ENCODE data around the gene ERCC6.

Gene ERCC6

DNA sequence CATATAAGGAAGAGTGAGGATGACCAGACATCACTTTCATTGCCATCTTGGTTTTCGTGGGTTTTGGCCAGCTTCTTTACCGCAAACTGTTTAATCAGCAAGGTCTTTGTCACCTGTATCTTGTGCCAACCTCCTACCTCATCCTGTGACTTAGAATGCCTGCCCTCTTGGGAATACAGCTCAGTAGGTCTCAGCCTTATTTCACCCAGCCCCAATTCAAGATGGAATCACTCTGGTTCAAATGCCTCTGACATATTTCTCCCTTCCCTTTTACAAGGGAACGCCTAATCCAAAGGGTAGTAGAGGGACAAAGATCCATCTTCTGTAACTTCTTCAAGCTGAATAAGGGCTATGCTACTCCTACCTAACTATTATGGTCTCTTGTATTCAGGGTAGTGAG lies 4.7 kb upstream of the ERCC6 start:
- no peak for DNase-seq

DNA sequence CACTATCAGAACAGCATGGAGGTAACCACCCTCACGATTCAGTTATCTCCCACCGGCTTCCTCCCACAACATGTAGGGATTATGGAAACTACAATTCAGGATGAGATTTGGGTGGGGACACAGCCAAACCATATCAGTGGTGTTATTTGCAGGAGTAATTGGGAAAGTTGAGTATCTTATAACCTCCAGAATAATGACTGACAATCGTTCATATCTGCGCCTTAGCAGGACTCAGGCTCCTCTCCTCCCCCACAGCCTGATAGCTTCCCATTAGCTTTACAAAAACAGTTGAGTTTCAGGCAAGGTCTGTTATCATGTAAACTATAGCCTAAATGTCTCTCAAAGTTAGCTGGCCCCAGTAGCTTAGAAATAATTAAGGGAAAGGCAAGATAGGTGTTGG lies 3.4 kb upstream of the ERCC6 start:
- no peak for DNase-seq

DNA sequence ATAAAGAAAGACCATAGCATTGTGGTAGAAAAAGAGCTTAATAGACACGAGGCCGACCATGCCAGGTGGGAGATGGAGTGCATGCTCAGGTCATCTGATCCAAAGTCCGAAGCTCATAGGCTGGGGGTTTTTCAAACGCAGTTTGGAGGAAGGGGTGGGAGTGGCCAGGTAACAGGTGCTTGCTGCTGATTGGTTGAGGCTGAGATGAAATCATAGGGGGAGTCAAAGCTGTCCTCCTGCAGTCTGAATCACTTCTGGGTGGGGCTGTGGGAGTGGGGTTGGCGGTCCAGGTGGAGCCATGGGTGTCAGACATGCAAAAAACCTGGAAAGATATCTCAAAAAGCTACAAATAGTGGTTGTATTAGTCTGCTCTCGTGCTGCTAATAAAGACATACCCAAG lies 2.8 kb upstream of the ERCC6 start:
- DNase-seq, result no peak

DNA sequence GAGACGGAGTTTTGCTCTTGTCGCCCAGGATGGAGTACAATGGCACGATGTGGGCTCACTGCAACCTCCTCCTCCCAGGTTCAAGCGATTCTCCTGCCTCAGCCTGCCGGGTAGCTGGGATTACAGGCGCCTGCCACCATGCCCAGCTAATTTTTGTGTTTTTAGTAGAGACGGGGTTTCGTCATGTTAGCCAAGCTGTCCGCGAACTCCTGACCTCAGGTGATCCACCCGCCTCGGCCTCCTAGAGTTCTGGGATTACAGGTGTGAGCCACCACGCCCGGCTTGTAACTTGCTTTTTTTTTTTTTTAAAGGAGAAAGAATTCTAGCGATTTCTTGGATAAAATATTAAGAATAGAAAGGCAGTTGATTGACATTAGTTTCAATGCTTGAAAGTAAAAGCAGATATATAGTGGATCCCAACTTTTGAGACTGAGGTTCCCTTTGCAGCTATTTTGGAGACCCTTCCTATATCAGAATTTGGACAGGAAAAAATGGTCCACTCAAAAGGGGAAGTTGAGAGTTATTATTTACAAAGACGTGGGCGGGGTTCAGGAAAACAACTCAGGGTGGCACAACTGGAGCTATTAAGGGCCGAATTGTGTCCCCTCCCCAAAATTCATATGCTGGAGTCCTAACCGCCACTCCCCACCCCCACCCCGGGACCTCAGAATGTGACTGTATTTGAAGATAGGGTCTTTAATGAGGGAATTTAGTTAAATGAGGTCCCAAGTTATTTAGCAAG lies 1.3 kb upstream of the ERCC6 start:
- no peak for DNase-seq

DNA sequence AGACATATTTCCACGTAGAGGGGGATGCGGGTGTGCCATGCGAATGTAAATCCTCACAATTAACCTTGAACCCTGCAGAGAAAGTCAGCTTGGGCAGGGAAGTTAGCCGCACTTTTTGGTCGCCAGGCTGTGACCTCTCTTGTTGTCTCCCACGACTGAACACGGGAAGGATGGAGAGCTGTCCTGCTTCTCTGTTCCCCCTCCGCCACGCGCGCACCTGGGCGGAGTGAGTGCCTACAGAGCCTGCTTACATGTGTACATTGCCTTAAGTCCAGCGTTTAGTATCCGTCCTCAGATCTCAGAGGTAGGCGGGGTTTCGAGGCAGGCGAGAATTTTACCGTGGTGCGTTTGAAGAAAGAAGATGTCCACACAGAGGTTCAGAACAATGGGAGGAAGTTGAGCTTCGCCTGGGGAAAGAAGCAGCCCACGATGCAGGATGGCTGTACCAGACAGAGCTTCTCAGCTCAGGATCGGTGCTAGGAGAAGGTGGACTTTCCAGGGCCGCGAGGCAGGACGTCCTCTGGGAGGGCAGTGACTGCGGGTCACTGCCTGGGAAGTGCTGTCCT lies 482 bp upstream of the ERCC6 start:
- DNase-seq, result peak; percentile 7

DNA sequence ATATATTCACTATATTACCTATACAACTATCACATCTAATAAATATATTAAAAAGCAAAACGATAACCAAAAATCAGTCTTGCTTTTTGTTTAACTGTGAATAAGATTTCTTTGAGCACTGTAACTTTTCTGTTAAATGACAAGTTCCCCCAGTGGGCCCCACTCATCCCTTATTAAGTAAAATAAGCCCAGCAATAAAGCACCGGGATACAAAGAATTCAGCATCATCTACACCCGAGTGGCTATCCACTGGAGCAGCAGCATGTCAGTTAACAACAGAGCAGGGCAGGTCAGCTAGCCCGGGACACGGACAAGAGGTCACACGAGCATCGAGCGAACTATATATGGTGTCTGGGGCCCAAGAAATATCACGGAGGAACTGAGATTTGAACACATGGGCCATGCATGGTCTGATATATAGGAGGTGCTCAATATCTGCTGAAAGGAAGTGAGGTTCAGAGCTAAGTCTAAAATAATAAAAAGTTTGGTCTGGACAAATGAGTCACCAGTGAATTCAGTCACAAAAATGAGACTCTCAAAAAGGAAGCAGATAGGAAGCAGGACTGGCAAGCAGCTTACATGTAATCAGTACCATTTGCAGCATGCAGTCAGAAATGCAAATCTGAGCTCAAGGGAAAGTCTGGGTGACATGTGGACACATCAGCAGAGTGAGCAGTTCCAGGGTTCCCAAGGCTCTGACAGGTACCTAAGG lies 4.1 kb downstream of the ERCC6 start:
- no peak for DNase-seq

DNA sequence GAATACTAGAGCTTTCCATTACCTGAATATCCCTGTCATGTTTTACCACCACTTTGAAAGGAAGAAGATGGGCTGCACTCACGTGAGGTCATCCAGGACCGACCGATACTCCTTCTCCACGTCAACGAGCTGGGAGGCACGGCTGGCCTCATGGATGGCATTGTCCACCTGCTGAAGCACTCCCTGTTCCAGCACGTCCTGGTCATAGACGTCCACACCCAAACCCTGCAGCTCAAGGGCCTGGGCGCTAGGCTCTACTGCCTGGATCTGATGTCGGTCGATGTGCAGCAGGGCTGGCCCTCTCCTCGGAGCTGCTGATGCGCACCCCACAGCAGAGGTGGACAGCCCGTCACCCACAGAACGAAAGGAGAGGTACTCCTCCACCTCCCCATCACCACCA lies 6.5 kb downstream of the ERCC6 start:
- no peak for DNase-seq

DNA sequence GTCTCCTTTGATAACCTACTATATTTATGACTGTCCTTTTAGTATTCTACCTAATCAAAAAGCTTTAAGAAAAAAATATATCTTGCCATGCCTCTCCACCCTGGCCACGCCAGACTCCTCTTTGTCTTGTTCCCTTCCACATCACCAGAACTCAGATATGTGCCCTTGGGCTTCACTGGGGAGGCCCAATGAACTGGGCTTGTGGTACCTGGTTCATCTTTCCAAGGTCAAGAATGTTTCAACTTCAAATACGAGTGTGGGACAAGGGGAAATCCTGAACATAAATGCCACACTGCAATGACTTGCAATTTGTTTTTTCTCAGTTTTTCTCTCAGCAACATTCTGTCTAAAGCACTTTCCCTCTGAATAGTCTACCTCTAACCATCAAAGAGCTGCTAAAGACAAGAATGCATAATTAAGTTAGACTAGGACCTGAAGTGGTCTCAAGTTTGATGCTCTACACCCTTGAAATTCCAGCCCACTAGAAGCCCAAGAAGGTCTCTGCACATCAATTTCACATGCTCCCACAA lies 9.9 kb downstream of the ERCC6 start:
- no peak for DNase-seq

DNA sequence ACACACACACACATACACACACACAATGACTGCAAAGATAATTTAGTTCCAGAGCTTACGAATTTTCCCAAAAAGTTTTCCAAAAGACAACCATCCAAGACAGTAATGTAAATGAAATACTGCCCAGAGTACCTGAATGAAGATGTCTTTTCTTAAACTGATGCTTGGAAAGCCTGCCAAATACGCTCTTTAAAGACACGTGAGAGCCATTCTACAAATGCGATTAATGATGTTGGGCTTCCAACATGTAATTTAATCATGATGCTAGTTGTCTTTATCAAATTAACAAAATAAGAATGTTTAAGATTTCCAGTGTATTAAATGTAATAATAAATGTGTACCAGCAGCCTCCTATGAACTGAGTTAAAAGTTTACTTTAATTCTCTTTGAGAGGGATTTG lies 11.1 kb downstream of the ERCC6 start:
- no peak for DNase-seq

DNA sequence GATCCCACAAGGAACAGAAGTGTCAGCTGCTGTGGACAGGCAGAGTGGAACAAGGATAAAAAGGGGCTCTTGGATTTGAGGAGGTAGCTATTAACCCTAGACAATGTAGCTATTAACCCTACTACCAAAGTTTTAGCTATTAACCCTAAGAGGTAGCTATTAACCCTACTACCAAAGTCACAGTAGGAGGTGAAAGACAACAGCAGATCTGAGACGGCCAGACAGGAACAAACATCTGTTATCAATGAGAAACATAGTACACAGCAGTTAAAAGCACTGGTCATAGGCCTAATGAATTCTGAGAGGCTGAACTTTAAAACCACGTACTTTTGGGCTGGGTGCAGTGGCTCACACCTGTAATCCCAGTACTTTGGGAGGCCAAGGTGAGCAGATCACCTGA lies 11.9 kb downstream of the ERCC6 start:
- DNase-seq, result no peak

DNA sequence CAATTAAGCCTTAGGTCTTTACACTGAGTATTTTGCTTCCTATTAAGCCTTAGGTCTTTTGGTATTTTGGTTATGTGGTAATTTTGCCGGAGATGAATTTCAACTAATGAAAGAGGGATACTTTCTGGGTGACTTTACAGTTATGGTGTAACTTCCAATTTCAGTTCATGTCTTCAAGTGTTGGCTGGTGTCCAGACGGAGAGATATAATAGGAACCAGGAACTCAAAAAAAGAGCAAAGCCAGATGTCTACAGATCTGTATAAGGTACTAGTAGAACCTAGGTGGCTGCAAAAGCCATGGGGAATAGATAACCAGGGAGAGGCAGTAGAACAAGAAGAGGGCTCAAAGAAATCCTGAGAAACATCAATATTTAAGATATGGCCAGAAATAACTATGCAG lies 12.3 kb downstream of the ERCC6 start:
- no peak for DNase-seq

DNA sequence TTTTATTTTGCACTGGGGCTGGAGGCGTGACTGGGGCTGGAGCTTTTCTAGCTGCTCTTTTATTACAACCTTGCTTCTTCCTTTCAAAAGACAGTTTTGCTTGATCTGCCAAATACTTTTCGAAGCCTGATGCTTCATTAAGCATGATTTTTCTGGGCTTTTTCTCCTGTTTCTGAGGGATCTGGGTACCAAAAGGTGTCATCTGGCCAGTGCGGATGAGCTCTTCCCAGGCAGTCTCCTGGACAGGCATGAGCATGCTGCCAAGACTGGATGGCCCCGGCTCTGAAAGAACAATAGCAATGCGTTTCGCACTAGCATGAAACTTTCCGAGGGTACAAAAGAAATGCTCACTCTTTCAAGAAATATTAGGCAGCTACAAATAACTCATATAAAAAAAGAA lies 14.4 kb downstream of the ERCC6 start:
- no peak for DNase-seq

DNA sequence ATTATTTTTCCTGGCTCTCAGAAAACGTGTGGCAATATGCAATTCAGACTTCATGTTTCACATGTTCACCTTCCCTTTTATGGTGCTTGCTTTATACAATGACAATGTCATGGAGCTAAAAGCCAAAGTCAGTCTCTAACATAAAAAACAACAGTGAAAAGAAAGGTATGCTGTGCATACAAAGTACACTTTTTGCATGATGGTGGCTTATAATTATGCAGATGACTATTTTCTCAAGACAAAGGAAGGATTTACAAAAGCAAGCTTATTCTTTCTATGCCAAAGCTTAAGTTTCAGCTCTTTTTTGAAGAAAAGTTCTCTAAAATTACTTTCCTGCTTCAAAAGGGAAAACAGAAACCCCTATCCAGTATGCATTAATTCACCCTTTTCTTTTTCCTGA lies 15.6 kb downstream of the ERCC6 start:
- DNase-seq, result no peak

DNA sequence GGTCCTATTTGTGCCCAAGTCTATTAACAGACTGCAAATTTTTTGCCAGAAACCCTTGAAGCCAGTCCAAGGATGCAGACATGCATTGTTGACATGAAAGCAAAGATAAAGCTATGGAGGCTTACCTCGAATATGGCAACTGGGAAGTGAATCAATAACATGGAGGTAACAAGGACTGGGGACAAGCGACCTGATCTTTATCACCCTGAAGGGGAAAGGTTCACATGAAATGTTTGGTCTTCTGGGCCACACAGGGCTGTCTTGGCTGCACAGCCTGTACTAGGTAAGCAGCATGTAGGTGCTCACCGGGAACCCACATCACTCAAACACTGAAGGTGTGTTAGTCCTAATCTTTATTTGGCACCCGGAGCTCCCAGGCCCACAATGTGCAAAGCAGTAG lies 17.9 kb downstream of the ERCC6 start:
- DNase-seq, result no peak

DNA sequence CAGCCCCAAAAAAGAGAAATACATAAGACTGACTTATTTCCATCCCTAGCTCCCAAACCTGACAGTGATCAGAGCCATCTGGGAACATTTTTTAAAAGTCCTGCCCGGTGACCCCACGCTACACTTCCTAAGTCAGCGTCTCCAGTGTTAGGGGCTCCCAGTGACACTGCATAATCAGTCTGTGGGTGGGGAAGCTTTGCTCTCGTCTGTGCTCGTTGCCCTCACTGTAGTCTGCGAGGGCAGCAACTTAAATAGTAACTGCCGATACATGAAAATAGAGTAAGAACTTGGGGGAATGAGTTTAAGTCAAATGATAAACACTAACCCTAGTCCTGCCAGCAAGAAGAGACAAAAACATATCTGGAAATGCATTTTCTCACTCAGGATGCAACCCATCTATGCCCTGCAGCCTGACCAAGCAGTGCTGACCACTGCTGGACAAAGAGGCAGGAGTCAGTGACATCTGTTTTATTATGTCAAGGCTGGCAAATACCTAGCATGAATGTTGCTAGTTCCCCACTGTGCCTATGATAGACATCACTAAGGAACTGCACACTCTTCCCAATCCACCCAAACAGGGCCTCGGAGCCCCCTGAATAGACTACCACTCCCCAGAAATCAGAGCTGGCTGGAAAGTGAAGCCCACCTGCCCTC lies 18.7 kb downstream of the ERCC6 start:
- no peak for DNase-seq

DNA sequence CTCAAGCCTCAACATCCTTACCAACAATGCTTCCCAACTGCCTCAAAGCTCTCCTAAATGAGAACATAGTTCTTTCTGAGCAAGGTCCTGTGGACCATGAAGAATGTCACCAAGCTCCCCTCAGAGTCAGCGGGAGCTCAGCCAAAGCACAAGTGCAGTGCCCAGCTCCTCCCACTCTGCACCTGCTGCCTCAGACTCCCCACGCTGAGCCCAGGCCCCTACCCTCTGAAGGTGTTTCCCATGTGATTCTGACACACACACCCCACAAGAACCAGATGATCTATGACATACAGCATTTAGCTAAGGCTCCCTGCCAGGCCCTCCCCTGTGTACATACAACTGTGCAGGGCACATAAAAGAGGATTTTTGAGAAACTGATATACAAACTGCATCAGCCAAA lies 19.2 kb downstream of the ERCC6 start:
- DNase-seq, result no peak

DNA sequence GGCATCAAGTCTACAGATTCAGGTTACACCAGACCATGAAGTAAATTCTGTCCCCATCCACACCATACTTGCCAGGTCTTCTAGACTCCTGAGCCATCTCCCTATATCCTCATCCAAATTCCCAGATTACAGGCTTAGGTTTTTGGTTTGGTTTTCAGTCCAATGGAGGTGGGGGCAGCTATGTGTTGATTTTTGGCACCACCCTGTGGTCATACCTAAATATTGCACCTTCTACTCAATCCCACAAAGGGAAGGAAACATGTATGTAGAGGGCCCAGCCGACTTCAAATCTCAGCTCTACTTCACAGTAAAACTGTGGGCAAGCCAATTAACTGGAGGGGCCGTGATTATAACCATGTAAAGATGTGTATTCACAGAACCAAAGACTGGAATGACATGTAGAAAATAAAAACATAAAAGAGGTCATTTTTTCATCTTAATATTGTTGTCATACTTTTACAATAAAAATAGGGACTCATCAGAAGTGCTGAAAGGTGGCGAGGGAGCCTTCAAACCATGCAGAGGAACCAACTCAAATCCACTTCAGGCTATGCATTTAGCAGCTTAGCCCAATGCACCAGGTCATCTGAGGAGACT lies 19.8 kb downstream of the ERCC6 start:
- DNase-seq, result no peak

DNA sequence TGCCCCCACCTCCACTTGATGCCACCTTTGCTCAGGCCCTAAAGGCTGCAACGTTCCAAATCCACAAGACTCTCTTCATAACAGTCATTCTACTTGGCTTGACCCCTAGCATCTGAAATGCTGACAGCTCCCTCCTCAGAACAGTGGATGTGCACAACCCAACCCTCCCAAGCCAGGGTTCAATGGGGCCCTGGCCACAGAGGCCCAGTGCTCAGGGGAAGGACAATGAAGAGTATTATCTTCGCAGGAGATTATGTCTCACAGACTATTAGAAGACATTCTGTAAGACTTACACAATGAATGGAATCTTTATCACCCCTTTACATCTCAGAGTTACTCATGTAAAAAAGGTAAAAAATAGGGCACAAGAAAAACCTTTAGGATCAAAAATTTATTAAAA lies 20.4 kb downstream of the ERCC6 start:
- no peak for DNase-seq

DNA sequence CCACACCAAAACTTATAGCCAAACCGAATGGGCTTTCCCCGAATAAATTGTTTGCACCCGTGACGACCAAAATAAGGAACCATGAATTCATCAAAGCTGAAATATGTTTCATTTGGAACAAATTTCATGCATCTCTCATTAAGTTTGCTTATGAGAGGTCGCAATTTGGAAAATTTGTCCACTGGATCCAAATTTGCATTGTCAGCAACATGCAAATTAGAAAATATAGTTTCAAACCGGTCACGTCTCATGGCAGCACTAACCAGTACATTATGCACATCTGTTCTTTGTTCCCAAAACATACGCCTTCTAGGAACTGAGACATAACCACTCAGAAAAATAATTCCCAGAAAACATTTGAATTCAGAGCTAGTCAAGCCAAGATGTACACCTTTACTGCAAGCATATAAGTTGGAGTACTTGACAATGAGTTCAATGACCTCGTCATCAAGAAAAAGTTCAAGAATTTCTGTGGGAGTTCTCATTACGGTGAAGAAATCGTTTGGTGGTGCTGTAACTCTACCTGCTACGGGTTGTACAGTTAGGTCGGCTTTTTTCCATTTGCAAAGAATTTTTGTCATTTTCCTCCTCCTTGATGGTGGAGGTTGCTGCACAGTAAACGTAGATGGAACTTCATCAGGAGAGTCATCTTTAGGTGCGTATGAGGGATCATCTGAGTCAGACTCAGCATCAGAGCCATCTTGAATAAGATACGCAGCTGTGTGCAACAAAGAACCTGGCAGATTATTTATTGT lies 22.5 kb downstream of the ERCC6 start:
- no peak for DNase-seq

DNA sequence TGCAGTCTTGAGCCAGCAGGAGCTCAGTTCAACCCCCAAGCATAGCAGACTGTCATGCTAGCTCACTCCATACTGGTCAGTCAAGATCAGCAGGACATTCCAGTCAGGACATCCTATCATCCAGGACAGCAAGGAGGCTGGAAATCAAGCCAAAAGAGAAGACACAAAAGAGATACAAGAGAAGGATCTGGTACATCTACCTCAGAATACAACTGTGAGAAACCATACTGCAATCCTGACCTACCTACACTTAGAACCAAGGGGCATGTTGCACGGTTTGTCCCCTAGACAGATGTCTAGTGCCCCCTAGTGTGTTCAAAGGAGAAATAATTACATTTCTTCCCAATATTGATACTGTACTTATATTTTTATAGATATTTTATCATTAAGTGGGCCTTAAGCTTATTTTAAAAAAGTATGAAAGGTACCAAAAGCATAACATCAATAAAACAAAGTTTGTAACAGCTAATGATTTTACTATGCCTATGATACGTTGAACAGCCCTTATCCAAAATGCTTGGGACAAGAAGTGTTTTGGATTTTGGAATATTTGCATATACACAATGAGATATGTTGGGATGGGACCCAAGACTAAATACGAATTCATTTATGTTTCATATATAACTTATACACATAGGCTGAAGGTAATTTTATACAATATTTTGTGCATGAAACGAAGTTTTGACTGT lies 26.7 kb downstream of the ERCC6 start:
- no peak for DNase-seq

DNA sequence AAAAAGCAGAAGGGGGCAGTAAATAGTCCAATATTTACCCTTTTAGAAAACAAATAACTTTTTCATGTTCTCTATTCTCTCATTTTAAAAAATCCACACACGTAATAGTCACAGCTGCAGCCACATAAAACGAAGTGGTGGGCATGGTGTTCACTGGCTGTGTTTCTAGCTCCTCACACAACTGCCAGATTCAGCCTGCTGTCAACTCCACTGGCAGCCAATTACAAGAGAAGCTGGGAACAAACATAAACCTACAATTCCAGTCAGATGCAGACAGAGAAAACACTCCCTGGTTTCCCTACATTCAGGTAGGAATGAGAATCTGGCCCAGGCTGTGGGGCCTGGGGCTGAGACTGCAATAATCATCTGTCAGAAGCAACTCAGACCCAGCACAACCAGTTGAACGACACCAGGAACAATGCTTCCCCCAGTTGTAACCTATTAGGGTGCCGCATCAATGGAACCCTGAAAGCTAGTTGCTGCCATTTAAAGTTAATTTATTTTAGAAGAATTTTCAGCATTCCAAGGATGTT lies 29.1 kb downstream of the ERCC6 start:
- DNase-seq, result no peak

DNA sequence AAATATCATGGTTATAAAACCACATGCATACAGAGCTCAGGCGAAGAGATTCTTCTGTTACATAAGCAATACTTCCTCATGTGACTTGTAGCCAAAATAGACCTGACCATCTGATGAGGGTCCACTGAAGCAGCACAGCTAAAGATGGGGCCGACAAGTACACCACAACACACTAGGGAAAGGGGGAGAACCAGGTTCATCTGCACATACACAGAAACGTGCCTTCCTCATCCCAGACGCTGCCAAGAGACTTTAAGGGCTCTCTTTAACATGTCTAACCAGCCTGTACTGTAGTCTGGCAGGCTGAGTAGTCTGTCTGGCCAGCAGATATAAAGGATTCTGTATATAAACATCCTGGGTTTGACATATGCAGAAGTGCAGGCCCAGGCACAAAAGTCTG lies 30.3 kb downstream of the ERCC6 start:
- no peak for DNase-seq

All from DMS79 (cell line).